GM18870 (cell line): ENCODE measurements around the gene PAQR8.

Experiments
- ATAC-seq: cut with Tn5 transposase; IDR thresholded peaks from one replicate; pipeline ENCODE4 v1.9.1; 2021; ENCODE audit warnings: moderate library complexity; ENCODE audit not compliant: unreplicated experiment

The PAQR8 gene

GRCh38 chr6:52457096-52457495, 95.1 kb downstream of the PAQR8 start:
- no peak for ATAC-seq
